Testis (tissue), 2 donors: ENCODE measurements around the gene RARA.
"Not testable (repeated sequence)": the region's sequence is repeated elsewhere in the genome, so short reads cannot be mapped to it uniquely, and the experiment has no call there.

ENCODE experiments used
- POLR2A ChIP-seq: fragments of 450-650 bp; IDR thresholded peaks from one replicate; pipeline ENCODE4 v1.6.1; 2017; ENCODE audit warnings: antibody characterized with exemption, mild to moderate bottlenecking, moderate library complexity
- TF ChIP-seq, protein P1 (sequence below), 3 experiments: fragments of 450-650 bp in 2 of 3; fragments of 200-600 bp in 1 of 3; sonication (generic) in 1 of 3; IDR thresholded peaks; one replicate each; pipeline ENCODE4 v1.5.1; 2016 to 2019; ENCODE audit warnings: antibody characterized with exemption in 3 of 3, mild to moderate bottlenecking in 2 of 3, moderate library complexity in 1 of 3

DNA sequence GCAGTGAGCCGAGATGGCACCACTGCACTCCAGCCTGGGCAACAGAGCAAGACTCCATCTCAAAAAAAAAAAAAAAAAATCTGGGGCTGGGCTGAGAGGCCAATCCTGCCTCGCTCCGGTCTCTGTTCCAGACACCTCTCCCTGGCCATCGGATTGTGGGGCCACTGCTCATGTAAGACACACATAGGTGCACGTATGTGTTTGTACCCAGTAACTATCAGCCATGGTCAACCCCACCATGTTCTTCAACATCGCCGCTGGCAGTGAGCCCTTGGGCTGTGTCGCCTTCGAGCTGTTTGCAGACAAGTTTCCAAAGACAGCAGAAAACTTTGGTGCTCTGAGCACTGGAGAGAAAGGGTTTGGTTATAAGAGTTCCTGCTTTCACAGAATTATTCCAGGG is 58.7 kb downstream of the RARA start:
- TF ChIP-seq, protein P1, sequence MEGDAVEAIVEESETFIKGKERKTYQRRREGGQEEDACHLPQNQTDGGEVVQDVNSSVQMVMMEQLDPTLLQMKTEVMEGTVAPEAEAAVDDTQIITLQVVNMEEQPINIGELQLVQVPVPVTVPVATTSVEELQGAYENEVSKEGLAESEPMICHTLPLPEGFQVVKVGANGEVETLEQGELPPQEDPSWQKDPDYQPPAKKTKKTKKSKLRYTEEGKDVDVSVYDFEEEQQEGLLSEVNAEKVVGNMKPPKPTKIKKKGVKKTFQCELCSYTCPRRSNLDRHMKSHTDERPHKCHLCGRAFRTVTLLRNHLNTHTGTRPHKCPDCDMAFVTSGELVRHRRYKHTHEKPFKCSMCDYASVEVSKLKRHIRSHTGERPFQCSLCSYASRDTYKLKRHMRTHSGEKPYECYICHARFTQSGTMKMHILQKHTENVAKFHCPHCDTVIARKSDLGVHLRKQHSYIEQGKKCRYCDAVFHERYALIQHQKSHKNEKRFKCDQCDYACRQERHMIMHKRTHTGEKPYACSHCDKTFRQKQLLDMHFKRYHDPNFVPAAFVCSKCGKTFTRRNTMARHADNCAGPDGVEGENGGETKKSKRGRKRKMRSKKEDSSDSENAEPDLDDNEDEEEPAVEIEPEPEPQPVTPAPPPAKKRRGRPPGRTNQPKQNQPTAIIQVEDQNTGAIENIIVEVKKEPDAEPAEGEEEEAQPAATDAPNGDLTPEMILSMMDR (IDR thresholded peaks at IDR 0.05), result not testable (repeated sequence)
- TF ChIP-seq POLR2A, result not testable (repeated sequence)
